NCI-H748 treated with DMSO at 0.1 percent for 48 hours (cell line): ENCODE results near the gene BEAN1.

Source experiments
- DNase-seq: peaks from one replicate; lab custom pipeline; 2025; lab: John Stamatoyannopoulos, UW

BEAN1 gene

GRCh38 chr16:66395806-66396555, 31.1 kb upstream of the BEAN1 start:
- DNase-seq = no peak

GRCh38 chr16:66397736-66398433, 29.2 kb upstream of the BEAN1 start:
- no peak for DNase-seq

- DNase-seq = no peak
These were observed 28.1 kb upstream of the BEAN1 start for GRCh38 chr16:66399031-66399430.

- DNase-seq = no peak
These were observed 27.2 kb upstream of the BEAN1 start for GRCh38 chr16:66399930-66400329.

- DNase-seq = no peak
These were observed 26.4 kb upstream of the BEAN1 start for GRCh38 chr16:66400503-66401380.

GRCh38 chr16:66401610-66402009, 25.5 kb upstream of the BEAN1 start:
- no peak for DNase-seq

GRCh38 chr16:66402166-66402565, 24.9 kb upstream of the BEAN1 start:
- no peak for DNase-seq

GRCh38 chr16:66402591-66403230, 24.4 kb upstream of the BEAN1 start:
- no peak for DNase-seq

GRCh38 chr16:66403531-66404145, 23.5 kb upstream of the BEAN1 start:
- DNase-seq = no peak

- DNase-seq = no peak
These were observed 21.9 kb upstream of the BEAN1 start for GRCh38 chr16:66405057-66405783.

GRCh38 chr16:66406534-66407221, 20.4 kb upstream of the BEAN1 start:
- DNase-seq = peak; percentile 38

- DNase-seq = no peak
These were observed 18.7 kb upstream of the BEAN1 start for GRCh38 chr16:66408163-66409048.

- no peak for DNase-seq
These were observed 17.9 kb upstream of the BEAN1 start for GRCh38 chr16:66409156-66409555.

- DNase-seq = no peak
These were observed 14.9 kb upstream of the BEAN1 start for GRCh38 chr16:66412182-66412581.

- no peak for DNase-seq
These were observed 12.2 kb upstream of the BEAN1 start for GRCh38 chr16:66414891-66415290.

- DNase-seq = no peak
These were observed 11.0 kb upstream of the BEAN1 start for GRCh38 chr16:66416136-66416535.

GRCh38 chr16:66416939-66417700, 10.0 kb upstream of the BEAN1 start:
- no peak for DNase-seq

GRCh38 chr16:66418165-66418962, 8.7 kb upstream of the BEAN1 start:
- no peak for DNase-seq
